GM18858 (cell line): Measurements from ENCODE around the gene TBC1D16.
"Not testable (repeated sequence)": the region's sequence is repeated elsewhere in the genome, so short reads cannot be mapped to it uniquely, and the experiment has no call there.

ENCODE experiments used
- ATAC-seq: cut with Tn5 transposase; IDR thresholded peaks from one replicate; pipeline ENCODE4 v1.9.1; 2021; ENCODE audit not compliant: unreplicated experiment

TBC1D16 gene

GRCh38 chr17:80005360-80006338 is 30.0 kb downstream of the TBC1D16 start:
- ATAC-seq = no peak

GRCh38 chr17:80003969-80004368 is 31.7 kb downstream of the TBC1D16 start:
- ATAC-seq = no peak

GRCh38 chr17:80002690-80003490 is 32.8 kb downstream of the TBC1D16 start:
- ATAC-seq = no peak

- ATAC-seq = no peak
These were observed 33.5 kb downstream of the TBC1D16 start for GRCh38 chr17:80002070-80002641.

GRCh38 chr17:80000981-80001775 is 34.5 kb downstream of the TBC1D16 start:
- no peak for ATAC-seq

- no peak for ATAC-seq
These were observed 35.5 kb downstream of the TBC1D16 start for GRCh38 chr17:80000136-80000535.

GRCh38 chr17:79997011-79997660 is 38.5 kb downstream of the TBC1D16 start:
- ATAC-seq = no peak

- ATAC-seq = no peak
These were observed 39.4 kb downstream of the TBC1D16 start for GRCh38 chr17:79996291-79996690.

GRCh38 chr17:79995696-79996095 is 40.0 kb downstream of the TBC1D16 start:
- ATAC-seq = no peak

- ATAC-seq = no peak
These were observed 41.1 kb downstream of the TBC1D16 start for GRCh38 chr17:79994602-79995001.

- ATAC-seq = not testable (repeated sequence)
These were observed 41.5 kb downstream of the TBC1D16 start for GRCh38 chr17:79994228-79994569.

GRCh38 chr17:79993390-79994227 is 42.1 kb downstream of the TBC1D16 start:
- ATAC-seq = no peak

GRCh38 chr17:79992649-79993389 is 42.9 kb downstream of the TBC1D16 start:
- ATAC-seq = no peak

GRCh38 chr17:79991924-79992648 is 43.6 kb downstream of the TBC1D16 start:
- no peak for ATAC-seq

GRCh38 chr17:79991140-79991923 is 44.3 kb downstream of the TBC1D16 start:
- no peak for ATAC-seq

GRCh38 chr17:79990704-79991103 is 45.0 kb downstream of the TBC1D16 start:
- no peak for ATAC-seq

- no peak for ATAC-seq
These were observed 45.5 kb downstream of the TBC1D16 start for GRCh38 chr17:79990051-79990592.
